ENCODE results near the gene MUC4. TPM values are rescaled to one million over a fixed set of nuclear protein-coding genes. Genes with fewer than 3 reads are reported as not detected.

Gene MUC4
- total RNA-seq, 1 donor from 2014 or later, result 0.60 TPM

DNA sequence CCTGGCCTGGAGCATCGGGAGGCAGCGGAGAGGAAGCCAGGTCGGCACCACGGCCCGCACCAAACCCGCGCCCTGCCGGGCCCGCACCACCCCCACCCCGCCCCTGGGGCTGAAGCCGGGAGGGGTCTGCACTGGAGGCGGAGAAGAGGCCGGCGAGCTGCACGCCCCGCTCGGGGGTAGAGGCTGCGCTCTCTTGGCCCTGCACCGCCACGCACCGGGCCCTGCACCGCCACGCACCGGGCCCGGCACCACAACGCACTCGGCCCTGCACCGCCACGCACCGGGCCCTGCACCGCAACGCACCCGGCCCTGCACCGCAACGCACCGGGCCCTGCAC lies 49.5 kb downstream of the MUC4 start:
- no peaks in the 10 kb centered on the region for H3K36me3 Mint-ChIP-seq (ENCODE audit: insufficient read depth)
- H3K4me3 Mint-ChIP-seq (ENCODE audit: low read depth), result no peak overlapping the region
- DNase-seq (ENCODE audit: low spot score, unreplicated experiment), result no peak
- peaks cover 14% of the 10 kb centered on the region for H3K27me3 Mint-ChIP-seq
- no peaks in the 10 kb centered on the region for H3K9me3 Mint-ChIP-seq (ENCODE audit: low read depth)
- H3K4me1 Mint-ChIP-seq (ENCODE audit: low read depth), result no peaks in the 10 kb centered on the region
- H3K27ac Mint-ChIP-seq, result no peak overlapping the region
- TF ChIP-seq CTCF (IDR thresholded peaks at IDR 0.05; ENCODE audit: unreplicated experiment), result no peak

- Mint-ChIP-seq H3K27me3 (peaks cover 19% of the 10 kb centered on the region), H3K36me3 (ENCODE audit: insufficient read depth) (no peaks in the 10 kb centered on the region), H3K4me3 (ENCODE audit: low read depth) (no peak overlapping the region)
Observed at GRCh38 chr3:195761567-195762248, 50.0 kb downstream of the MUC4 start.

GRCh38 chr3:195761123-195761566 lies 50.6 kb downstream of the MUC4 start:
- Mint-ChIP-seq H3K27me3 (peaks cover 23% of the 10 kb centered on the region), H3K4me1 (ENCODE audit: low read depth) (no peaks in the 10 kb centered on the region), H3K36me3 (ENCODE audit: insufficient read depth) (no peaks in the 10 kb centered on the region), H3K4me3 (ENCODE audit: low read depth) (no peak overlapping the region), H3K9me3 (ENCODE audit: low read depth) (no peaks in the 10 kb centered on the region), H3K27ac (no peak overlapping the region)
- DNase-seq (ENCODE audit: low spot score, unreplicated experiment), result no peak
- no peak for TF ChIP-seq CTCF (IDR thresholded peaks at IDR 0.05; ENCODE audit: unreplicated experiment)

More at GRCh38 chr3:195761567-195762248, 50.0 kb downstream of the MUC4 start:
- no peak for DNase-seq (ENCODE audit: low spot score, unreplicated experiment)
- no peaks in the 10 kb centered on the region for H3K9me3 Mint-ChIP-seq (ENCODE audit: low read depth)
- no peak overlapping the region for H3K27ac Mint-ChIP-seq
- TF ChIP-seq CTCF (IDR thresholded peaks at IDR 0.05; ENCODE audit: unreplicated experiment), result no peak
- no peaks in the 10 kb centered on the region for H3K4me1 Mint-ChIP-seq (ENCODE audit: low read depth)

DNA sequence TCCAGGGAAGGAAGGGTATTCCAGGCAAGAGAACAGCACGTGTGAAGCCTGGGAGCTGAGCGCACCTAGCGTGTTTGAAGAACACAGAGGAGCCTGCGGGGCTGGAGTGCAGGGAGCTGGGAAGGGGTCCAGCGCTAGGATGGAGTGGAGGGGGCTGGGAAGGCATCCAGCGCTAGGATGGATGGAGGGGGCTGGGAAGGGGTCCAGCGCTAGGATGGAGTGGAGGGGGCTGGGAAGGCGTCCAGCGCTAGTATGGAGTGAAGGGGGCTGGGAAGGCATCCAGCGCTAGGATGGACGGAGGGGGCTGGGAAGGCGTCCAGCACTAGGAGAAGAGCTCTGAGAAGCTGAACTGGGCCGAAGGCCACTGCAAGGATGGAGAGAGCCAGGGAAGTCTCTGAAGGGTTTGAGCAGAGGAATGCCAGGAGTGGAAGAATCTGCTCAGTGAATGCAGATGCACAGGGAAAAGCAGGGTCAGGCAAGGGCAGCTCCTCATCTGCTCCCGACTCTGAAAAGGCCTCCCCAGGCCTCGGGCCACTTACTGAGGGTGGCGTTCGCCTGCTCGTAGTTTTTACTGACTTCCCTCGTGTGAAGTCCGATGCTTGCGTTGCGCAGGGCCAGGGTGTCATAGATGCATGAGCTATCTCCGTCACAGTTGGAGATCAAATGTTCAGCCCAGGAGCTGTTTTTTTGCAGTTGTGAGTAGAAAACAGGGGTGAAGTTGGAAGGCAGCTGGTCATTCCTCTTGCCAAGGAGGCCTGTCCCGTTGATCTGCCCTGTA lies 51.2 kb downstream of the MUC4 start:
- Mint-ChIP-seq H3K9me3 (ENCODE audit: low read depth) (no peaks in the 10 kb centered on the region), H3K27me3 (peaks cover 27% of the 10 kb centered on the region), H3K4me1 (ENCODE audit: low read depth) (no peaks in the 10 kb centered on the region), H3K4me3 (ENCODE audit: low read depth) (no peak overlapping the region), H3K36me3 (ENCODE audit: insufficient read depth) (no peaks in the 10 kb centered on the region), H3K27ac (no peak overlapping the region)
- DNase-seq (ENCODE audit: low spot score, unreplicated experiment), result no peak
- no peak for TF ChIP-seq CTCF (IDR thresholded peaks at IDR 0.05; ENCODE audit: unreplicated experiment)

GRCh38 chr3:195758721-195759353 lies 52.9 kb downstream of the MUC4 start:
- Mint-ChIP-seq H3K27me3 (peaks cover 33% of the 10 kb centered on the region), H3K9me3 (ENCODE audit: low read depth) (no peaks in the 10 kb centered on the region), H3K4me1 (ENCODE audit: low read depth) (peaks cover 1% of the 10 kb centered on the region), H3K27ac (no peak overlapping the region), H3K36me3 (ENCODE audit: insufficient read depth) (no peaks in the 10 kb centered on the region), H3K4me3 (ENCODE audit: low read depth) (no peak overlapping the region)
- no peak for DNase-seq (ENCODE audit: low spot score, unreplicated experiment)
- no peak for TF ChIP-seq CTCF (IDR thresholded peaks at IDR 0.05; ENCODE audit: unreplicated experiment)
